HG02840 (cell line): ENCODE data around the gene ZNF17.

Experiments used
- ATAC-seq: cut with Tn5 transposase; IDR thresholded peaks from one replicate; pipeline ENCODE4 v1.9.1; 2021; ENCODE audit warnings: mild to moderate bottlenecking, moderate library complexity, moderate number of reproducible peaks; ENCODE audit not compliant: unreplicated experiment, low FRiP score

Gene ZNF17

GRCh38 chr19:57421037-57421436 lies 10.1 kb downstream of the ZNF17 start:
- no peak for ATAC-seq

- no peak for ATAC-seq
Observed at GRCh38 chr19:57434386-57435061, 23.6 kb downstream of the ZNF17 start.

- peak; percentile 96 for ATAC-seq
Observed at GRCh38 chr19:57435062-57435978, 24.4 kb downstream of the ZNF17 start, which contains the start of gene ZNF749. Gene ZNF749, plus strand, starts transcription at chr19:57435325. Its CDS starts 254 bp downstream, at chr19:57435579.

DNA sequence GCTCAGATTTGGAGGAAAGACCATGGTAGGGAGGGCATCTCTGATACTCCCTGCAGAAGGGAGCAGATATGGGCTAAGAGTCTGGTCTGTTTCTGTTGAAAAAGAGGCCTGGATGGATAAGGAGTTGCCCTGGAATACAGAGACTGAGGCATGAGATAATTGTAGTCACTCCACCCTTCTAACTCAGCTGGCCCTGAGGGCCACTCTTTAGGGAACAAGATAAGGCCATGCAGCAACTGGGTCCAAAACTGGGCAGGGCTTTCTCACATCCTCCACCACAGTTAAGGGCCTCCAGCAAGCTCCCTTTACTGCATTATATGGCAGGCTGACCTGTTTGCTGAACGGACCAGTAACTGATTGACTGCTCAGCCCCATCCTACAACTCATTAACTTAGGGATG lies 25.5 kb downstream of the ZNF17 start:
- no peak for ATAC-seq

DNA sequence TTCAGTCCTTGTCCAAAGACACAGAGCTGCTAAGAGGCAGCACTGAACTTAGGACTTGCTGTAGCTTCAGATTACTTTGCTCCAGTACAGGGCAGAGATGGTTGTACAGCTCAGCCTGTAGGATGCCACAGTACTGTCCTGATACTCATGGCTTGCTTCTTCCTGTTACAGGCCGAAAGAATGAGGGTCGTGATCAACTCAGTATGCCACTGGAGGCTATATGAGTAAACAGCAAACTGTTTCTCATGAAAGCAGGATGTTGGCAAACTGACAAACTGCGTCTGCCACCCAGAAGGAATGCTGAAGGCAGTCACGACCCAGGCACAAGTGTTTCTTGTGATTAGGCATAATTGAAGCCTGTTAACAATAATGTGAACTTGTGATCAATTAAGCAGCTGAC lies 27.0 kb downstream of the ZNF17 start:
- ATAC-seq, result no peak

GRCh38 chr19:57438925-57439324 lies 28.0 kb downstream of the ZNF17 start:
- ATAC-seq, result no peak

DNA sequence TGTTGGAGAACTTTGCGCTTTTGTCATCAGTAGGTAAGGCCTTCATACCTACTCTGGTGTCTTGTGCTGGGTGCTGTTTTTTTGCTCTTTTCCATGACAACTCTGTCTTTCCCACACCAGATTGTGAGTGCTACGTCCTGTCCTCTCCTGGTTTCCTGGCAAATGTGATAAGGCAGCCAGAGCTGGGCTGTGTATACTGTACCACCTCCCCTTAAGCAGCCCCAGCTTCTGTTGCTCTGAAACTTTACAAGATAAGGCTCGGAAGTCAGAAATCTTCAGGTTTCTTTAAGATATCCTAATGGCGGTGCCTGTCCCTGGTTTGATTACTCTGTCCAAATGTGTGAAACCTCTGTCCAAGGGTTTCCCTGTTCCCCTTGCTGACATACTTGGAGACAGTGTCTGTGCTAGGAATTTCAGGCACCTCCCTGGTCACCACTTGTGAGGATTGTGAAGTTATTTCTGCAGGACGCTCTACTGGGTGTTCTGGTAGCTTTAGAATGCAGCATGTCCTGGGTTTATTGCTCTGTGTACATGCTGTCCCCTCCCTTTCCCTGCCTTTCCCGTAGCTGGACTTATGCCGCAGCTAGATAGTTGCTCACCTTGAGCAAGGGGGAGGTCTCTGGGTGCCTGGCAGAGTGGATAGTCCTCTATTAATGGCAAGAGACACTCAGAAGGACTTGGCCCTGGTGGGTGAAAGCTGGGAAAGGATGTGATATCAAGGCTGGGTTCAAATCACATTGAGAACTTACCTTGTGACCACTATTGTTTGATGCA lies 31.2 kb downstream of the ZNF17 start:
- no peak for ATAC-seq

- no peak for ATAC-seq
Observed at GRCh38 chr19:57443121-57443696, 32.2 kb downstream of the ZNF17 start.

DNA sequence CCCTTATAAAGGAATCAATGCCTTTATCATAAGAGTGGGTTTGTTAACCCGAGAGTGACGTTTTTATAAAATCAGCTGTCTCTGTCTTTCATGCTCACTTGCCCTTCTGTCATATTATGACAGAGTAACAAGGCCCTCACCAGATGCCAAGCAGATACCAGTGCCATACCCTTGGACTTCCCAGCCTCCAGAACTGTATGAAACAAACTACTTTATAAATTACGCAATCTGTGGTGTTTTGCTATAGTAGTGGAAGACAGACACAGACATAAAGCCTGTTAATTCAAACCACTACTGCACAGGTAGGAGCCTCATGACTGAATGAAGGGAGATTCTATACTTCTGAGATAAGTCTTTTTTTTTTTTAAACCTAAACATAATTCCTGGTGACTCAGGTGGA lies 41.3 kb downstream of the ZNF17 start:
- ATAC-seq, result no peak

GRCh38 chr19:57465680-57466381 lies 54.9 kb downstream of the ZNF17 start:
- ATAC-seq, result no peak

GRCh38 chr19:57466489-57466888 lies 55.5 kb downstream of the ZNF17 start:
- no peak for ATAC-seq
